ENCODE data around the gene SORBS2. TPM values are rescaled to one million over a fixed set of nuclear protein-coding genes. Genes with fewer than 3 reads are reported as not detected.

The SORBS2 gene
- polyA plus RNA-seq, 2 of the 4 experiments (the other 2 are of a cell fraction), result 0.23 to 0.90 TPM

DNA sequence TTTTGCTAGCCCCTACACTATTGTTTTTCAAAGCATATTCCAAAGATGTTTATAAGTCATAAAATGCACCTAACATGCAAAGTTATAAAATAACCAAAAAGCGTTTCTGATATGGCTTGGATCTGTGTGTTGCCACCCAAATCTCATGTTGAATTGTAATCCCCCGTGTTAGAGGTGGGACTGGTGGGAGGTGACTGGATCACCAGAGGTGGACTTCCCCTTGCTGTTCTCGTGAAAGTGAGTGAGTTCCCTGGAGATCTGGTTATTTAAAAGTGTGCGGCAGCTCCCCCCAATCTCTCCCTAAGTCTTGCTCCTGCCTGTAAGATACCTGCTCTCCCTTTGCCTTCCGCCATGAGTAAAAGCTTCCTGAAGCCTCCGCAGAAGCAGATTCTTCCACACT, 22.8 kb upstream of the SORBS2 start:
- no peak for TF ChIP-seq RFX5 (IDR thresholded peaks at IDR 0.05)
- no peak for TF ChIP-seq MAZ (IDR thresholded peaks at IDR 0.05; ENCODE audit: borderline replicate concordance, low read depth, low read length)
- TF ChIP-seq, protein P1, sequence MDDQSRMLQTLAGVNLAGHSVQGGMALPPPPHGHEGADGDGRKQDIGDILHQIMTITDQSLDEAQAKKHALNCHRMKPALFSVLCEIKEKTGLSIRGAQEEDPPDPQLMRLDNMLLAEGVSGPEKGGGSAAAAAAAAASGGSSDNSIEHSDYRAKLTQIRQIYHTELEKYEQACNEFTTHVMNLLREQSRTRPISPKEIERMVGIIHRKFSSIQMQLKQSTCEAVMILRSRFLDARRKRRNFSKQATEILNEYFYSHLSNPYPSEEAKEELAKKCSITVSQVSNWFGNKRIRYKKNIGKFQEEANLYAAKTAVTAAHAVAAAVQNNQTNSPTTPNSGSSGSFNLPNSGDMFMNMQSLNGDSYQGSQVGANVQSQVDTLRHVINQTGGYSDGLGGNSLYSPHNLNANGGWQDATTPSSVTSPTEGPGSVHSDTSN (IDR thresholded peaks at IDR 0.05), result no peak
- TF ChIP-seq RARB (CRISPR knock-in tag; IDR thresholded peaks at IDR 0.05), result no peak
- TF ChIP-seq GATA3 (IDR thresholded peaks at IDR 0.05; ENCODE audit: borderline replicate concordance), result no peak
- TF ChIP-seq BHLHE40 (IDR thresholded peaks at IDR 0.05; ENCODE audit: low read depth, low read length), result no peak
- TF ChIP-seq KDM5A (IDR thresholded peaks at IDR 0.05), result no peak
- TF ChIP-seq MAX (IDR thresholded peaks at IDR 0.05), result no peak
- TF ChIP-seq CEBPB (IDR thresholded peaks at IDR 0.05), result no peak
- no peak for TF ChIP-seq POLR2AphosphoS2 (conservative IDR thresholded peaks at IDR 0.05; ENCODE audit: low read length)
- no peak for TF ChIP-seq FOSB (CRISPR knock-in tag; IDR thresholded peaks at IDR 0.05)
- no peak for TF ChIP-seq ELK1 (IDR thresholded peaks at IDR 0.05; ENCODE audit: low read depth, low read length)
- TF ChIP-seq KDM1A (IDR thresholded peaks at IDR 0.05; ENCODE audit: low read depth), result no peak
- TF ChIP-seq, protein P2, sequence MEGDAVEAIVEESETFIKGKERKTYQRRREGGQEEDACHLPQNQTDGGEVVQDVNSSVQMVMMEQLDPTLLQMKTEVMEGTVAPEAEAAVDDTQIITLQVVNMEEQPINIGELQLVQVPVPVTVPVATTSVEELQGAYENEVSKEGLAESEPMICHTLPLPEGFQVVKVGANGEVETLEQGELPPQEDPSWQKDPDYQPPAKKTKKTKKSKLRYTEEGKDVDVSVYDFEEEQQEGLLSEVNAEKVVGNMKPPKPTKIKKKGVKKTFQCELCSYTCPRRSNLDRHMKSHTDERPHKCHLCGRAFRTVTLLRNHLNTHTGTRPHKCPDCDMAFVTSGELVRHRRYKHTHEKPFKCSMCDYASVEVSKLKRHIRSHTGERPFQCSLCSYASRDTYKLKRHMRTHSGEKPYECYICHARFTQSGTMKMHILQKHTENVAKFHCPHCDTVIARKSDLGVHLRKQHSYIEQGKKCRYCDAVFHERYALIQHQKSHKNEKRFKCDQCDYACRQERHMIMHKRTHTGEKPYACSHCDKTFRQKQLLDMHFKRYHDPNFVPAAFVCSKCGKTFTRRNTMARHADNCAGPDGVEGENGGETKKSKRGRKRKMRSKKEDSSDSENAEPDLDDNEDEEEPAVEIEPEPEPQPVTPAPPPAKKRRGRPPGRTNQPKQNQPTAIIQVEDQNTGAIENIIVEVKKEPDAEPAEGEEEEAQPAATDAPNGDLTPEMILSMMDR (IDR thresholded peaks at IDR 0.05), result no peak
- TF ChIP-seq NFE2L2 (conservative IDR thresholded peaks at IDR 0.05; ENCODE audit: low read length), result no peak
- TF ChIP-seq SREBF2 (IDR thresholded peaks at IDR 0.05), result no peak
- no peak for TF ChIP-seq REST (IDR thresholded peaks at IDR 0.05)
- no peak for TF ChIP-seq EHMT2 (IDR thresholded peaks at IDR 0.05; ENCODE audit: low read depth)
- 87% methylated on average over 6 of the region's 6 CpGs for whole genome bisulfite sequencing (ENCODE audit: missing lambda C conversion rate)
- CTCF ChIA-PET, result no interaction called here
- ATAC-seq (no peak), FAIRE-seq (no peak), DNase-seq (ENCODE audit: low read depth in 1 of 2, low spot score in 1 of 2) (no peak)
- no peak overlapping the region for H3K4me2 ChIP-seq
- no peaks in the 10 kb centered on the region for H3K9me3 ChIP-seq
- H3K4me3 ChIP-seq, result no peak overlapping the region
- POLR2A ChIA-PET, result no interaction called here
- H3K27ac ChIP-seq, result no peak overlapping the region; a peak in 1 of 6 replicates
- H3K4me1 ChIP-seq, result peaks cover 49% of the 10 kb centered on the region

GRCh38 chr4:185834088-185834487, 22.1 kb upstream of the SORBS2 start:
- Histone ChIP-seq H3K4me2 (no peak overlapping the region), H3K4me3 (no peak overlapping the region), H3K9me3 (no peaks in the 10 kb centered on the region), H3K27ac (peak overlapping the region in 1 of 2 experiments; percentile 13; a peak in 1 of 6 replicates), H3K4me1 (peaks cover 44% of the 10 kb centered on the region)
- ChIA-PET POLR2A (no interaction called here), CTCF (no interaction called here)
- WGBS (ENCODE audit: missing lambda C conversion rate), result 77% methylated on average over 4 of the region's 4 CpGs
- no peak for DNase-seq (ENCODE audit: low read depth in 1 of 2, low spot score in 1 of 2)
- no peak for FAIRE-seq
- no peak for ATAC-seq
- TF ChIP-seq FOXS1 (CRISPR knock-in tag; IDR thresholded peaks at IDR 0.05) (no peak), EP300 (IDR thresholded peaks at IDR 0.05) (no peak), RARB (CRISPR knock-in tag; IDR thresholded peaks at IDR 0.05) (no peak), ZC3H11A (IDR thresholded peaks at IDR 0.05) (no peak), HES2 (IDR thresholded peaks at IDR 0.05) (no peak), ZFP36 (IDR thresholded peaks at IDR 0.05; ENCODE audit: borderline replicate concordance, partially characterized antibody) (no peak), CBX2 (IDR thresholded peaks at IDR 0.05; ENCODE audit: borderline replicate concordance, low read depth) (no peak), CHD2 (IDR thresholded peaks at IDR 0.05; ENCODE audit: low read length, partially characterized antibody) (no peak), PHF8 (IDR thresholded peaks at IDR 0.05; ENCODE audit: borderline replicate concordance, low read depth) (no peak)
- TF ChIP-seq, protein P3, sequence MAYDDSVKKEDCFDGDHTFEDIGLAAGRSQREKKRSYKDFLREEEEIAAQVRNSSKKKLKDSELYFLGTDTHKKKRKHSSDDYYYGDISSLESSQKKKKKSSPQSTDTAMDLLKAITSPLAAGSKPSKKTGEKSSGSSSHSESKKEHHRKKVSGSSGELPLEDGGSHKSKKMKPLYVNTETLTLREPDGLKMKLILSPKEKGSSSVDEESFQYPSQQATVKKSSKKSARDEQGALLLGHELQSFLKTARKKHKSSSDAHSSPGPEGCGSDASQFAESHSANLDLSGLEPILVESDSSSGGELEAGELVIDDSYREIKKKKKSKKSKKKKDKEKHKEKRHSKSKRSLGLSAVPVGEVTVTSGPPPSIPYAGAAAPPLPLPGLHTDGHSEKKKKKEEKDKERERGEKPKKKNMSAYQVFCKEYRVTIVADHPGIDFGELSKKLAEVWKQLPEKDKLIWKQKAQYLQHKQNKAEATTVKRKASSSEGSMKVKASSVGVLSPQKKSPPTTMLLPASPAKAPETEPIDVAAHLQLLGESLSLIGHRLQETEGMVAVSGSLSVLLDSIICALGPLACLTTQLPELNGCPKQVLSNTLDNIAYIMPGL (CRISPR knock-in tag; IDR thresholded peaks at IDR 0.05; ENCODE audit: borderline replicate concordance), result no peak
- TF ChIP-seq, protein P4, sequence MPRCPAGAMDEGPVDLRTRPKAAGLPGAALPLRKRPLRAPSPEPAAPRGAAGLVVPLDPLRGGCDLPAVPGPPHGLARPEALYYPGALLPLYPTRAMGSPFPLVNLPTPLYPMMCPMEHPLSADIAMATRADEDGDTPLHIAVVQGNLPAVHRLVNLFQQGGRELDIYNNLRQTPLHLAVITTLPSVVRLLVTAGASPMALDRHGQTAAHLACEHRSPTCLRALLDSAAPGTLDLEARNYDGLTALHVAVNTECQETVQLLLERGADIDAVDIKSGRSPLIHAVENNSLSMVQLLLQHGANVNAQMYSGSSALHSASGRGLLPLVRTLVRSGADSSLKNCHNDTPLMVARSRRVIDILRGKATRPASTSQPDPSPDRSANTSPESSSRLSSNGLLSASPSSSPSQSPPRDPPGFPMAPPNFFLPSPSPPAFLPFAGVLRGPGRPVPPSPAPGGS (IDR thresholded peaks at IDR 0.05), result no peak
